ENCODE measurements around the gene GTPBP10. TPM values are rescaled to one million over a fixed set of nuclear protein-coding genes. Genes with fewer than 3 reads are reported as not detected.

The GTPBP10 gene
- total RNA-seq, 2 donors from 2014 or later: 20.1 to 28.6 TPM

DNA sequence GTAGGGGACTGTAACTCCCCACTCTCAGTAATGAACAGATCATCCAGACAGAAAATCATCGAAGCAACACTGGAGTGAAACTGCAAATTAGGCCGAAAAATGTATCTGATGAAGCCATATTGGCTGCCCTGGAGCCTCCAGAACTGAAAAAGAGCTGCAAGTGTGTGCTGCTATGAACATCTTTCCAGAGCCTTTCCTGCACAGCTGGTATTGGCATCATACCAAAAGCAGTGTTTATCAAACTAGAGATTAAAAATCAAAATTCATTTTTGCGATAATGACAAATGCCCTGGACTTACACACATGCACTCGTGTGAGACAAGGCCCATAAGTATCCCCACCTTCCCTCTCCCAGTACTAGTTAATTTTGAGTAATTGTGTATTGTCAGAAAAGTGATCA lies 49.9 kb downstream of the GTPBP10 start:
- intact Hi-C loops (cut with DNase I): no loop called here
- Histone ChIP-seq H3K27ac (no peak overlapping the region), H3K9ac (ENCODE audit: low read depth in 2 of 2, low read length in 2 of 2) (no peak overlapping the region), H3K27me3 (no peaks in the 10 kb centered on the region), H3K4me1 (no peaks in the 10 kb centered on the region), H3K36me3 (no peaks in the 10 kb centered on the region), H3K4me3 (no peak overlapping the region), H3K9me3 (no peaks in the 10 kb centered on the region)
- DNase-seq: no peak
- TF ChIP-seq, protein P1, sequence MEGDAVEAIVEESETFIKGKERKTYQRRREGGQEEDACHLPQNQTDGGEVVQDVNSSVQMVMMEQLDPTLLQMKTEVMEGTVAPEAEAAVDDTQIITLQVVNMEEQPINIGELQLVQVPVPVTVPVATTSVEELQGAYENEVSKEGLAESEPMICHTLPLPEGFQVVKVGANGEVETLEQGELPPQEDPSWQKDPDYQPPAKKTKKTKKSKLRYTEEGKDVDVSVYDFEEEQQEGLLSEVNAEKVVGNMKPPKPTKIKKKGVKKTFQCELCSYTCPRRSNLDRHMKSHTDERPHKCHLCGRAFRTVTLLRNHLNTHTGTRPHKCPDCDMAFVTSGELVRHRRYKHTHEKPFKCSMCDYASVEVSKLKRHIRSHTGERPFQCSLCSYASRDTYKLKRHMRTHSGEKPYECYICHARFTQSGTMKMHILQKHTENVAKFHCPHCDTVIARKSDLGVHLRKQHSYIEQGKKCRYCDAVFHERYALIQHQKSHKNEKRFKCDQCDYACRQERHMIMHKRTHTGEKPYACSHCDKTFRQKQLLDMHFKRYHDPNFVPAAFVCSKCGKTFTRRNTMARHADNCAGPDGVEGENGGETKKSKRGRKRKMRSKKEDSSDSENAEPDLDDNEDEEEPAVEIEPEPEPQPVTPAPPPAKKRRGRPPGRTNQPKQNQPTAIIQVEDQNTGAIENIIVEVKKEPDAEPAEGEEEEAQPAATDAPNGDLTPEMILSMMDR (IDR thresholded peaks at IDR 0.05): no peak

DNA sequence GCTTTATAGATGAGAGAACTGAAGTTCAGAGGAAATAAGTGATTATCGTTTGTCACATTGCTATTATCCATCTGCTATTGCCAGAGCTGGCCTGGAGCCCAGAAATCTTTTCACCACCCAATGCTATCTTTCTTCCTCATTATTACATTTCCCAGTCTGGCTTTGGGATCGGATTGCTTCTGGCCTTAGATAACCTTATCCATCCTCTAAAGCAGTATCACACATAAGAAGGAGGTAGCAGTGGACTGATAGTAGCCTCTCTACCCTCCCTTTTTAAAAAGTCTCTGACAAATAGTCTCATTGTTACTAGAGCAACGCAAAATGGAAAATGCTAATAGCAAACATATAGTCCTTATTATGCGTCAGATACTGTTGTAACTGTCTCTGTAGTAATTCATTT lies 55.5 kb downstream of the GTPBP10 start:
- Histone ChIP-seq H3K9me3 (no peaks in the 10 kb centered on the region), H3K36me3 (no peaks in the 10 kb centered on the region), H3K9ac (ENCODE audit: low read depth in 2 of 2, low read length in 2 of 2) (no peak overlapping the region), H3K27me3 (no peaks in the 10 kb centered on the region), H3K4me1 (no peaks in the 10 kb centered on the region), H3K27ac (no peak overlapping the region), H3K4me3 (no peak overlapping the region)
- TF ChIP-seq, protein P1 (IDR thresholded peaks at IDR 0.05): no peak
- DNase-seq: peak; percentile 72
- intact Hi-C loops (cut with DNase I): loop anchor here (5.0 kb wide), 1 partner anchor 55 kb away; the partner anchor contains the start of gene GTPBP10

DNA sequence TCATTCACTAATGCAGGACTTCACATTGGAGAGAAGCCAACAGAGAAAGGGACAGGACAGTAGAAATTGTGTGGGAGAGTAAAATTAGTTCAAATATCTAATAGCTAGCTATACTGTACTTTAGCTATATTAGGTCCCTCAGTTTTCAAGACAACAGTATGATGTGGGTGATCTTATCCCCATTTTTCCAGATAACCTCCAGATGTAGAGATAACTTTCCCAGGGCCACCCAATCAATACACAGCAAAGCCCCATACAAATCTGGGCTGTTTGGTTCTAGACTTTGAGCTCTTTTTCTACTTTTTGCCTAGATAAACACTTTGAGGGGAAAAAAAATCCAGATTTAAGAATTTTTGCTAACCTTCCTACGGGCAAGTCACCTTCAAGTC lies 56.3 kb downstream of the GTPBP10 start:
- H3K27ac ChIP-seq: peak overlapping the region; percentile 71
- H3K4me3 ChIP-seq: peak overlapping the region; percentile 43
- H3K9ac ChIP-seq (ENCODE audit: low read depth in 2 of 2, low read length in 2 of 2): peak overlapping the region in 1 of 2 donors; percentile 89
- H3K9me3 ChIP-seq: no peaks in the 10 kb centered on the region
- TF ChIP-seq, protein P1 (IDR thresholded peaks at IDR 0.05): no peak
- no peaks in the 10 kb centered on the region for H3K4me1 ChIP-seq
- DNase-seq: no peak
- H3K36me3 ChIP-seq: no peaks in the 10 kb centered on the region
- H3K27me3 ChIP-seq: no peaks in the 10 kb centered on the region
- intact Hi-C loops (cut with DNase I): loop anchor here (5.0 kb wide), 1 partner anchor 55 kb away; the partner anchor contains the start of gene GTPBP10

DNA sequence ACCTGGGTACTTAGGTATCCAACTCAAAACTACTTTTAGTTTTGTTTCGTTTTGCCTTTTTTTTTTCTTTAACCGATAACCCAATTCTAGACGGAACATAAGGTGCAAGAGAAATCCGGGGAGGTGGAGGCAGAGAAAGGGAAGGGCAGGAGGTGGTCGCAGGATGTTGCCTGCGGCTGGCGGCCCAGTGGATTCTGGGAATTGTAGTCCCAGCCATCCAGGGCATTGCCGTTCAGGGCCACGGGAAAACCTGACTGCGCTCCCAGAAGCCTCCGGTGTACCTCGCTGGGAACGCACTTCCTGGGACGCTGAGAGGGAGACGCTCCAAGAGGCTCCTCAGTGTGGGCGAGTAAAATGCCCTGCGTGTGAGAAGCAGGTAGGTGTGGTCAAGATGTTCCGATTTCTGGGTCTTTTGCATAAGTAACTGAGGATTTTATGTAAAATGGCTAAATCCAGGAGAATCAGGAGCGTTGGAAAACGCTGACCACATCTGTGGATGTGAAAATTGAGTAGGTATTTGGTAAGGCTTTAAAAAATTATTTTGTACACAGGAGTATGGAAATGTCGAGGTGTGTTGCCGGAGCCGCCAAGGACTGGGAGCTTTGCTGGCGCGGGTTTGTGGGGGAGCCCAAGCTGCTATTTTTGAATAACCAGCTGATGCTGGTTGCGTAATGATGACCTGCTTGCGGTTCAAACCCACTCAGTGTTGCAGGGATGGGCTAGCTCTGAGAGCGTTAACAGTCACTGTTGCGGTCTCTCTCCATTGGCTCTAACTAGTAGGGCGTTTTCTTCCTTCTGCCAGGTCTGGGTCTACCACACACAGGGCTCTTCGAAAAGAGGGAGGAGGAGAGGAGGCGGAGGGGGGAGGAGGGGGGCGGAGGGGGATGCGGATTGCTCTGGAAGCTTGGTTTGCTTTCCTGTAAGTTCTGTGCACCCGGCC lies 56.9 kb downstream of the GTPBP10 start, which contains the start of gene CLDN12:
Gene CLDN12 (plus strand): TSS at position 288 of the 940 bp plus-strand sequence. CDS start 9,216 bp downstream, outside the sequence.
- Histone ChIP-seq H3K36me3 (no peaks in the 10 kb centered on the region), H3K27me3 (no peaks in the 10 kb centered on the region), H3K9me3 (no peaks in the 10 kb centered on the region), H3K27ac (peak within 1 kb of the TSS; percentile 71), H3K4me3 (peak within 1 kb of the TSS; percentile 43), H3K4me1 (no peaks in the 10 kb centered on the region), H3K9ac (ENCODE audit: low read depth in 2 of 2, low read length in 2 of 2) (peak within 1 kb of the TSS; percentile 64 to 89)
- TF ChIP-seq, protein P1 (IDR thresholded peaks at IDR 0.05): no peak
- DNase-seq: peak; percentile 94
- intact Hi-C loops (cut with DNase I): loop anchor here (5.0 kb wide), 1 partner anchor 56 kb away; the partner anchor contains the start of gene GTPBP10

DNA sequence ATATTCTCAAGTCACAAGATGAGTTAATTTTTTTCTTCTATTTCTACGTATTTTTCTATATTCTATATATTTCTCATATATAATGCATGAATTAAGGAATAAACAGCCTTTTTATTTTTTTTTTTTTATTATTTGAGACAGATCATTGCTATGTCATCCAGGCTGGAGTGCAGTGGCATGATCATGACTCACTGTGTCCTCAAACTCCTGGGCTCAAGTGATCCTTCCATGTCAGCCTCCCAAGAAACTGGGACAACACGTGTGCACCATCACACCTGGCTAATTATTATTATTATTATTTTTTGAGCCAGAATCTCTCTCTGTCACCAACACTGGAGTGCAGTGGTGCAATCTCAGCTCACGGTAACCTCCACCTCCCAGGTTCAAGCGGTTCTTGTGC lies 58.3 kb downstream of the GTPBP10 start:
- intact Hi-C loops (cut with DNase I): loop anchor here (5.0 kb wide), 1 partner anchor 57 kb away; the partner anchor contains the start of gene GTPBP10
- Histone ChIP-seq H3K27ac (no peak overlapping the region), H3K9ac (ENCODE audit: low read depth in 2 of 2, low read length in 2 of 2) (no peak overlapping the region), H3K4me3 (no peak overlapping the region), H3K9me3 (no peaks in the 10 kb centered on the region), H3K36me3 (no peaks in the 10 kb centered on the region), H3K27me3 (no peaks in the 10 kb centered on the region), H3K4me1 (no peaks in the 10 kb centered on the region)
- TF ChIP-seq, protein P1 (IDR thresholded peaks at IDR 0.05): no peak
- DNase-seq: no peak
